ENCODE measurements around the gene SYPL1. TPM values are rescaled to one million over a fixed set of nuclear protein-coding genes. Genes with fewer than 3 reads are reported as not detected.

Gene SYPL1
- total and polyA plus RNA-seq, 9 of the 15 experiments (the other 6 are each of a cell fraction or from before 2014, with no cell fraction given), result 23.8 to 214 (median 70.2) TPM

GRCh38 chr7:106112118-106112971, at the start of gene SYPL1 (continued):
- TF ChIP-seq ZBTB2 (IDR thresholded peaks at IDR 0.05), result peak; percentile 56; the same call in 1 of the 2 replicates
- peak; percentile 22 to 71; a peak in 2 of 4 replicates for TF ChIP-seq MNT (conservative IDR thresholded peaks at IDR 0.05)
- TF ChIP-seq NCOA6 (IDR thresholded peaks at IDR 0.05), result peak; percentile 16; the same call in 1 of the 2 replicates
- TF ChIP-seq TBP (optimal IDR thresholded peaks at IDR 0.05; ENCODE audit: low read depth, low read length), result peak; percentile 39
- TF ChIP-seq VEZF1 (CRISPR knock-in tag; IDR thresholded peaks at IDR 0.05), result peak; percentile 96
- peak; percentile 26; the same call in 1 of the 2 replicates for TF ChIP-seq NFIC (IDR thresholded peaks at IDR 0.05)
- 0 out of 2 replicates have a peak, but pooled peaks have one; percentile 33 for TF ChIP-seq HDAC8 (tag; IDR thresholded peaks at IDR 0.05)
- peak; percentile 47 for TF ChIP-seq ZFP36 (IDR thresholded peaks at IDR 0.05; ENCODE audit: low read depth, low read length, partially characterized antibody)
- no peak for TF ChIP-seq ETV6 (IDR thresholded peaks at IDR 0.05; ENCODE audit: borderline replicate concordance in 1 of 2, low read depth in 2 of 2, low read length in 1 of 2)
- TF ChIP-seq ETV6 (CRISPR knock-in tag; IDR thresholded peaks at IDR 0.05; ENCODE audit: borderline replicate concordance), result no peak
- TF ChIP-seq ARID3B (CRISPR knock-in tag; IDR thresholded peaks at IDR 0.05; ENCODE audit: borderline replicate concordance), result peak; percentile 66; the same call in 1 of the 2 replicates
- TF ChIP-seq ETV1 (tag; conservative IDR thresholded peaks at IDR 0.05; ENCODE audit: low read depth), result peak; percentile 66
- no peak for TF ChIP-seq KLF6 (CRISPR knock-in tag; IDR thresholded peaks at IDR 0.05; ENCODE audit: borderline replicate concordance)
- peak; percentile 91 for TF ChIP-seq CXXC5 (CRISPR knock-in tag; IDR thresholded peaks at IDR 0.05)
- peak; percentile 77 for TF ChIP-seq BHLHE40 (IDR thresholded peaks at IDR 0.05; ENCODE audit: low read length)
- TF ChIP-seq ZSCAN32 (CRISPR knock-in tag; IDR thresholded peaks at IDR 0.05), result no peak
- TF ChIP-seq CBX5 (IDR thresholded peaks at IDR 0.05; ENCODE audit: borderline replicate concordance, low read depth), result no peak
- peak in 1 of 2 experiments; percentile 47; a peak in 3 of 4 replicates for TF ChIP-seq FOXA3 (CRISPR knock-in tag; conservative IDR thresholded peaks at IDR 0.05 in 1 of 2, IDR thresholded peaks at IDR 0.05 in 1 of 2)
- 0 out of 2 replicates have a peak, but pooled peaks have one; percentile 16 for TF ChIP-seq STAT5A (IDR thresholded peaks at IDR 0.05; ENCODE audit: borderline replicate concordance, low read length)
- TF ChIP-seq GTF2E2 (tag; IDR thresholded peaks at IDR 0.05), result peak; percentile 25; the same call in 1 of the 2 replicates
- TF ChIP-seq DMBX1 (CRISPR knock-in tag; IDR thresholded peaks at IDR 0.05; ENCODE audit: borderline replicate concordance), result peak; percentile 73

Measured in K562 (cell line).